Left ventricle myocardium superior (tissue), 1 donor: Measurements from ENCODE around the gene FOXA1. TPM values are rescaled to one million over a fixed set of nuclear protein-coding genes. Genes with fewer than 3 reads are reported as not detected.
A peak's percentile ranks its signal among the peaks of the same experiment; 100 is the strongest.

Experiments
- ATAC-seq: fragments of 200-7000 bp; cut with Tn5 transposase; one replicate; pipeline ENCODE4 v1.9.1; 2020; ENCODE audit warnings: mild to moderate bottlenecking, moderate library complexity
- DNase-seq: peaks from one replicate; pipeline ENCODE4 v3.0.0-alpha.2; 2020
- intact Hi-C: fragments of 100-400 bp; cut with micrococcal nuclease; formaldehyde crosslinking; loops from one replicate; pipeline ENCODE4 v1.11.0; 2022
- long read RNA-seq: library from polyadenylated mRNA; unstranded; transcript quantifications from one replicate; pipeline ENCODE4 v2.0.0, GENCODE V29; 2021
- total RNA-seq: library from RNA; stranded (reverse); fragmentation: NEBNext Ultra II Directional; extraction: Animal tissue kit (Norgen Biotek cat#: 25700); gene quantifications from one replicate; pipeline ENCODE4 v1.2.1, GENCODE V29; 2021
- donor health status: DM: no; HTN: yes; CAD: no; lungs with severe emphysema.

FOXA1 gene
- total RNA-seq, result not detected
- long read RNA-seq, result 0 reads

GRCh38 chr14:37594971-37595808, at the start of gene FOXA1, which contains the start of gene TTC6:
Gene FOXA1 (minus strand): TSS chr14:37595249. CDS start chr14:37594972, 277 bp downstream.
Gene TTC6 (plus strand): TSS chr14:37595629. CDS start chr14:37622065, 26,436 bp downstream.
- DNase-seq (no peak), ATAC-seq (peak; percentile 22)
- intact Hi-C loops, result no loop called here

GRCh38 chr14:37643701-37644100, 48.7 kb upstream of the FOXA1 start:
- intact Hi-C loops, result no loop called here
- ATAC-seq, result no peak
- DNase-seq, result no peak

GRCh38 chr14:37642125-37642524, 47.1 kb upstream of the FOXA1 start:
- DNase-seq (no peak), ATAC-seq (no peak)
- intact Hi-C loops, result no loop called here

- DNase-seq, result no peak
- intact Hi-C loops, result no loop called here
- no peak for ATAC-seq
Measured at GRCh38 chr14:37641117-37641516, 46.1 kb upstream of the FOXA1 start.

GRCh38 chr14:37638599-37638998, 43.5 kb upstream of the FOXA1 start:
- DNase-seq, result no peak
- intact Hi-C loops, result no loop called here
- ATAC-seq, result no peak

GRCh38 chr14:37637341-37637740, 42.3 kb upstream of the FOXA1 start:
- ATAC-seq (no peak), DNase-seq (no peak)
- intact Hi-C loops, result no loop called here

GRCh38 chr14:37625597-37626595, 30.8 kb upstream of the FOXA1 start:
- DNase-seq (no peak), ATAC-seq (no peak)
- intact Hi-C loops, result no loop called here

- intact Hi-C loops, result no loop called here
- no peak for DNase-seq
- ATAC-seq, result no peak
Measured at GRCh38 chr14:37623971-37624370, 28.9 kb upstream of the FOXA1 start.

GRCh38 chr14:37623426-37623951, 28.4 kb upstream of the FOXA1 start:
- intact Hi-C loops, result no loop called here
- ATAC-seq (no peak), DNase-seq (no peak)

- no peak for ATAC-seq
- DNase-seq, result no peak
- intact Hi-C loops, result no loop called here
Measured at GRCh38 chr14:37622231-37622923, 27.3 kb upstream of the FOXA1 start.

GRCh38 chr14:37620856-37621255, 25.8 kb upstream of the FOXA1 start:
- DNase-seq (no peak), ATAC-seq (no peak)
- intact Hi-C loops, result no loop called here

- DNase-seq (no peak), ATAC-seq (no peak)
- intact Hi-C loops, result no loop called here
Measured at GRCh38 chr14:37618498-37619028, 23.5 kb upstream of the FOXA1 start.

- intact Hi-C loops, result no loop called here
- ATAC-seq, result no peak
- no peak for DNase-seq
Measured at GRCh38 chr14:37617864-37618365, 22.9 kb upstream of the FOXA1 start.

GRCh38 chr14:37616853-37617252, 21.8 kb upstream of the FOXA1 start:
- intact Hi-C loops, result no loop called here
- ATAC-seq (no peak), DNase-seq (no peak)

GRCh38 chr14:37615582-37616289, 20.7 kb upstream of the FOXA1 start:
- ATAC-seq, result no peak
- no peak for DNase-seq
- intact Hi-C loops, result no loop called here

GRCh38 chr14:37610945-37611523, 16.0 kb upstream of the FOXA1 start:
- intact Hi-C loops, result no loop called here
- DNase-seq, result no peak
- ATAC-seq, result no peak

- intact Hi-C loops, result no loop called here
- DNase-seq, result no peak
- ATAC-seq, result no peak
Measured at GRCh38 chr14:37608649-37609048, 13.6 kb upstream of the FOXA1 start.

GRCh38 chr14:37606678-37607077, 11.6 kb upstream of the FOXA1 start:
- ATAC-seq, result no peak
- intact Hi-C loops, result no loop called here
- no peak for DNase-seq
